ENCODE results near the gene TRANK1. TPM values are rescaled to one million over a fixed set of nuclear protein-coding genes. Genes with fewer than 3 reads are reported as not detected.

The TRANK1 gene
- polyA plus RNA-seq, 1 donor from 2014 or later: 11.6 TPM

DNA sequence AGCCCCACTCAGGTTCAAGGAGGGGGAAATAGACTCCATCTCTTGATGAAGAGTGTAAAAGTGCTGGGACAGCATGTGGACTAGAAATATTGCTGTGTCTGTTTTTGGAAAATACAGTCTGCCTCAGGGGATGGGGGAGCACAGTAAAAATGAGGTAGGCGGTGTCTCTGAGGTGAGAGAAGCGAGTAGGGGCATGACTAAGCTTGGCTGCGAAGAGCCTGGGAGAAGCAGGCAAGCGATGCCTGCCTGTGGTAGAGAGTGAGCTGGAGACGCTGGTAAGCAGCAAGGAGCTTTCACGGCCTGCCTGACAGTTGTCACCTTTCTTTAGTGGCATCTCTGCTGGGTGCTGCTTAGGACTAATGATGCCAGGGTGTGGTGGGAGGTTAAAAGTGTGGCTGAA, 131.5 kb downstream of the TRANK1 start:
- Histone ChIP-seq H3K27ac (ENCODE audit: low read length) (no peak overlapping the region), H3K4me3 (ENCODE audit: low read length) (no peak overlapping the region), H2AFZ (ENCODE audit: low read depth, low read length) (no peak overlapping the region), H3K4me2 (ENCODE audit: low read length) (no peak overlapping the region), H3K9me3 (ENCODE audit: low read length) (no peaks in the 10 kb centered on the region), H3K36me3 (ENCODE audit: insufficient read depth, low read length) (no peaks in the 10 kb centered on the region), H3K9me2 (ENCODE audit: insufficient read depth, low read length) (no peaks in the 10 kb centered on the region), H4K20me1 (ENCODE audit: insufficient read depth) (no peaks in the 10 kb centered on the region), H3F3A (ENCODE audit: insufficient read depth, low read length, poor library complexity, severe bottlenecking) (no peaks in the 10 kb centered on the region), H3K79me2 (replicated peaks; ENCODE audit: insufficient read depth, low read length) (no peaks in the 10 kb centered on the region), H3K9ac (ENCODE audit: low read length) (no peak overlapping the region), H3K27me3 (ENCODE audit: insufficient read depth, low read depth, low read length) (no peaks in the 10 kb centered on the region)
- TF ChIP-seq TAF1 (IDR thresholded peaks at IDR 0.05; ENCODE audit: low read depth): no peak
- TF ChIP-seq EP300 (conservative IDR thresholded peaks at IDR 0.05; ENCODE audit: poor library complexity, severe bottlenecking): no peak
- no peak for TF ChIP-seq EZH2 (IDR thresholded peaks at IDR 0.05; ENCODE audit: borderline replicate concordance, insufficient read depth, low read length, poor library complexity, severe bottlenecking)
- no peak for TF ChIP-seq POLR2AphosphoS5 (IDR thresholded peaks at IDR 0.05)
- TF ChIP-seq RAD21 (conservative IDR thresholded peaks at IDR 0.05): no peak
- TF ChIP-seq, protein P1, sequence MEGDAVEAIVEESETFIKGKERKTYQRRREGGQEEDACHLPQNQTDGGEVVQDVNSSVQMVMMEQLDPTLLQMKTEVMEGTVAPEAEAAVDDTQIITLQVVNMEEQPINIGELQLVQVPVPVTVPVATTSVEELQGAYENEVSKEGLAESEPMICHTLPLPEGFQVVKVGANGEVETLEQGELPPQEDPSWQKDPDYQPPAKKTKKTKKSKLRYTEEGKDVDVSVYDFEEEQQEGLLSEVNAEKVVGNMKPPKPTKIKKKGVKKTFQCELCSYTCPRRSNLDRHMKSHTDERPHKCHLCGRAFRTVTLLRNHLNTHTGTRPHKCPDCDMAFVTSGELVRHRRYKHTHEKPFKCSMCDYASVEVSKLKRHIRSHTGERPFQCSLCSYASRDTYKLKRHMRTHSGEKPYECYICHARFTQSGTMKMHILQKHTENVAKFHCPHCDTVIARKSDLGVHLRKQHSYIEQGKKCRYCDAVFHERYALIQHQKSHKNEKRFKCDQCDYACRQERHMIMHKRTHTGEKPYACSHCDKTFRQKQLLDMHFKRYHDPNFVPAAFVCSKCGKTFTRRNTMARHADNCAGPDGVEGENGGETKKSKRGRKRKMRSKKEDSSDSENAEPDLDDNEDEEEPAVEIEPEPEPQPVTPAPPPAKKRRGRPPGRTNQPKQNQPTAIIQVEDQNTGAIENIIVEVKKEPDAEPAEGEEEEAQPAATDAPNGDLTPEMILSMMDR (IDR thresholded peaks at IDR 0.05; ENCODE audit: poor library complexity, severe bottlenecking): no peak
- TF ChIP-seq, protein P2, sequence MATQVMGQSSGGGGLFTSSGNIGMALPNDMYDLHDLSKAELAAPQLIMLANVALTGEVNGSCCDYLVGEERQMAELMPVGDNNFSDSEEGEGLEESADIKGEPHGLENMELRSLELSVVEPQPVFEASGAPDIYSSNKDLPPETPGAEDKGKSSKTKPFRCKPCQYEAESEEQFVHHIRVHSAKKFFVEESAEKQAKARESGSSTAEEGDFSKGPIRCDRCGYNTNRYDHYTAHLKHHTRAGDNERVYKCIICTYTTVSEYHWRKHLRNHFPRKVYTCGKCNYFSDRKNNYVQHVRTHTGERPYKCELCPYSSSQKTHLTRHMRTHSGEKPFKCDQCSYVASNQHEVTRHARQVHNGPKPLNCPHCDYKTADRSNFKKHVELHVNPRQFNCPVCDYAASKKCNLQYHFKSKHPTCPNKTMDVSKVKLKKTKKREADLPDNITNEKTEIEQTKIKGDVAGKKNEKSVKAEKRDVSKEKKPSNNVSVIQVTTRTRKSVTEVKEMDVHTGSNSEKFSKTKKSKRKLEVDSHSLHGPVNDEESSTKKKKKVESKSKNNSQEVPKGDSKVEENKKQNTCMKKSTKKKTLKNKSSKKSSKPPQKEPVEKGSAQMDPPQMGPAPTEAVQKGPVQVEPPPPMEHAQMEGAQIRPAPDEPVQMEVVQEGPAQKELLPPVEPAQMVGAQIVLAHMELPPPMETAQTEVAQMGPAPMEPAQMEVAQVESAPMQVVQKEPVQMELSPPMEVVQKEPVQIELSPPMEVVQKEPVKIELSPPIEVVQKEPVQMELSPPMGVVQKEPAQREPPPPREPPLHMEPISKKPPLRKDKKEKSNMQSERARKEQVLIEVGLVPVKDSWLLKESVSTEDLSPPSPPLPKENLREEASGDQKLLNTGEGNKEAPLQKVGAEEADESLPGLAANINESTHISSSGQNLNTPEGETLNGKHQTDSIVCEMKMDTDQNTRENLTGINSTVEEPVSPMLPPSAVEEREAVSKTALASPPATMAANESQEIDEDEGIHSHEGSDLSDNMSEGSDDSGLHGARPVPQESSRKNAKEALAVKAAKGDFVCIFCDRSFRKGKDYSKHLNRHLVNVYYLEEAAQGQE (IDR thresholded peaks at IDR 0.05; ENCODE audit: borderline replicate concordance): no peak
- TF ChIP-seq MXI1 (conservative IDR thresholded peaks at IDR 0.05; ENCODE audit: poor library complexity, severe bottlenecking): no peak
- TF ChIP-seq SMC3 (conservative IDR thresholded peaks at IDR 0.05; ENCODE audit: poor library complexity): no peak

DNA sequence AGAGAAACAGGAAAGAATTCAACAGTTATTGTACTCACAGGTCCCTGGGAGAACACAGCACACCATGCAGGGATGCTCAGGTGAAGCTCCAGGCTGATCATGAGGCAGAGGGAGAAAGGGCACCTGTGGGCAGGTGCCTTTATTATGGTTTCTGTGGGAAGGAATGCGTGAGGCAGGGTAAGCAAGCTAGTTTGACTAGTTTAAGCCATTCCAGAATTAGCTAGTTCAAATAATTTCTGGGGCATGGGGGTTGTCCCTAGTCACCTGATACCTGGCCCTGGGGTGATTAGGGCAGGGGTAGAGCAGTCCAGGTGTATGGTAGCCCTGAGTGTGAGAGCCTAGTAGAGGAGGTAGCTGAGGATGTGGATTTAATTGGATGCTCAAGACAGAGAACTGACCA, 132.6 kb downstream of the TRANK1 start:
- H4K20me1 ChIP-seq (ENCODE audit: insufficient read depth): no peaks in the 10 kb centered on the region
- H3K9me3 ChIP-seq (ENCODE audit: low read length): no peaks in the 10 kb centered on the region
- no peak overlapping the region for H3K9ac ChIP-seq (ENCODE audit: low read length)
- no peak overlapping the region for H2AFZ ChIP-seq (ENCODE audit: low read depth, low read length)
- H3F3A ChIP-seq (ENCODE audit: insufficient read depth, low read length, poor library complexity, severe bottlenecking): no peaks in the 10 kb centered on the region
- no peaks in the 10 kb centered on the region for H3K79me2 ChIP-seq (replicated peaks; ENCODE audit: insufficient read depth, low read length)
- no peak overlapping the region for H3K4me3 ChIP-seq (ENCODE audit: low read length)
- no peak overlapping the region for H3K27ac ChIP-seq (ENCODE audit: low read length)
- no peaks in the 10 kb centered on the region for H3K9me2 ChIP-seq (ENCODE audit: insufficient read depth, low read length)
- H3K36me3 ChIP-seq (ENCODE audit: insufficient read depth, low read length): no peaks in the 10 kb centered on the region
- H3K27me3 ChIP-seq (ENCODE audit: insufficient read depth, low read depth, low read length): no peaks in the 10 kb centered on the region
- TF ChIP-seq, protein P2 (IDR thresholded peaks at IDR 0.05; ENCODE audit: borderline replicate concordance): no peak
- TF ChIP-seq TAF1 (IDR thresholded peaks at IDR 0.05; ENCODE audit: low read depth) (no peak), MXI1 (conservative IDR thresholded peaks at IDR 0.05; ENCODE audit: poor library complexity, severe bottlenecking) (no peak), POLR2AphosphoS5 (IDR thresholded peaks at IDR 0.05) (no peak), RAD21 (conservative IDR thresholded peaks at IDR 0.05) (no peak), SMC3 (conservative IDR thresholded peaks at IDR 0.05; ENCODE audit: poor library complexity) (no peak), EZH2 (IDR thresholded peaks at IDR 0.05; ENCODE audit: borderline replicate concordance, insufficient read depth, low read length, poor library complexity, severe bottlenecking) (no peak), EP300 (conservative IDR thresholded peaks at IDR 0.05; ENCODE audit: poor library complexity, severe bottlenecking) (no peak)
- TF ChIP-seq, protein P1 (IDR thresholded peaks at IDR 0.05; ENCODE audit: poor library complexity, severe bottlenecking): no peak
- H3K4me2 ChIP-seq (ENCODE audit: low read length): no peak overlapping the region
